HG03280 (cell line): ENCODE results near the gene PAFAH1B1.
"Not testable (repeated sequence)": the region's sequence is repeated elsewhere in the genome, so short reads cannot be mapped to it uniquely, and the experiment has no call there.

Source experiments
- ATAC-seq: cut with Tn5 transposase; IDR thresholded peaks from one replicate; pipeline ENCODE4 v1.9.1; 2021; ENCODE audit warnings: mild to moderate bottlenecking, moderate library complexity; ENCODE audit not compliant: unreplicated experiment

Gene PAFAH1B1

GRCh38 chr17:2634361-2634960, 41.0 kb downstream of the PAFAH1B1 start:
- no peak for ATAC-seq

- no peak for ATAC-seq
Observed at GRCh38 chr17:2635241-2635640, 41.8 kb downstream of the PAFAH1B1 start.

GRCh38 chr17:2635675-2636074, 42.2 kb downstream of the PAFAH1B1 start:
- ATAC-seq, result no peak

- no peak for ATAC-seq
Observed at GRCh38 chr17:2636169-2636930, 42.9 kb downstream of the PAFAH1B1 start.

- no peak for ATAC-seq
Observed at GRCh38 chr17:2637422-2637821, 44.0 kb downstream of the PAFAH1B1 start.

GRCh38 chr17:2644971-2645370, 51.5 kb downstream of the PAFAH1B1 start:
- no peak for ATAC-seq

GRCh38 chr17:2647957-2648356, 54.5 kb downstream of the PAFAH1B1 start:
- no peak for ATAC-seq

- no peak for ATAC-seq
Observed at GRCh38 chr17:2649191-2649590, 55.7 kb downstream of the PAFAH1B1 start.

- not testable (repeated sequence) for ATAC-seq
Observed at GRCh38 chr17:2652911-2653310, 59.5 kb downstream of the PAFAH1B1 start.

GRCh38 chr17:2655546-2655945, 62.1 kb downstream of the PAFAH1B1 start:
- no peak for ATAC-seq

- ATAC-seq, result no peak
Observed at GRCh38 chr17:2656283-2656682, 62.8 kb downstream of the PAFAH1B1 start.

GRCh38 chr17:2659337-2659736, 65.9 kb downstream of the PAFAH1B1 start:
- not testable (repeated sequence) for ATAC-seq

- ATAC-seq, result not testable (repeated sequence)
Observed at GRCh38 chr17:2660410-2660809, 67.0 kb downstream of the PAFAH1B1 start.

- no peak for ATAC-seq
Observed at GRCh38 chr17:2672026-2672425, 78.6 kb downstream of the PAFAH1B1 start.

- ATAC-seq, result not testable (repeated sequence)
Observed at GRCh38 chr17:2679247-2679646, 85.8 kb downstream of the PAFAH1B1 start.

- ATAC-seq, result no peak
Observed at GRCh38 chr17:2680961-2681360, 87.5 kb downstream of the PAFAH1B1 start.

- ATAC-seq, result no peak
Observed at GRCh38 chr17:2681650-2682049, 88.2 kb downstream of the PAFAH1B1 start.

GRCh38 chr17:2682176-2682938, 88.9 kb downstream of the PAFAH1B1 start:
- ATAC-seq, result no peak

GRCh38 chr17:2683912-2684311, 90.5 kb downstream of the PAFAH1B1 start:
- ATAC-seq, result no peak

- ATAC-seq, result no peak
Observed at GRCh38 chr17:2684549-2684948, 91.1 kb downstream of the PAFAH1B1 start.

GRCh38 chr17:2685696-2686095, 92.2 kb downstream of the PAFAH1B1 start:
- no peak for ATAC-seq

GRCh38 chr17:2687074-2687418, 93.6 kb downstream of the PAFAH1B1 start:
- ATAC-seq, result no peak
